Bronchial epithelial cell (primary cell): ENCODE results near the gene CHCHD4. TPM values are rescaled to one million over a fixed set of nuclear protein-coding genes. Genes with fewer than 3 reads are reported as not detected.

Experiments used
- DNase-seq: peaks from one replicate; pipeline ENCODE4 v3.0.0-alpha.2; 2010; ENCODE audit warnings: low read depth
- FAIRE-seq: peaks from 2 replicates; lab custom pipeline; 2011; peaks lifted over from hg19 to GRCh38; lab: Jason Lieb, UNC
- H3K27me3 ChIP-seq: 2 replicates; pipeline ENCODE4 v1.5.1; 2011; ENCODE audit warnings: low read length; ENCODE audit not compliant: control insufficient read depth, insufficient read depth
- H3K36me3 ChIP-seq: 2 replicates; pipeline ENCODE4 v1.5.1; 2011; ENCODE audit warnings: low read length; ENCODE audit not compliant: control insufficient read depth, insufficient read depth
- H3K4me3 ChIP-seq: 2 replicates; pipeline ENCODE4 v1.5.1; 2011; ENCODE audit warnings: mild to moderate bottlenecking, low read depth, low read length, control low read depth
- CTCF ChIP-seq: IDR thresholded peaks from 2 replicates; pipeline ENCODE4 v1.5.1; 2011; ENCODE audit warnings: mild to moderate bottlenecking, moderate library complexity, low read length, control low read depth, inconsistent platforms; ENCODE audit not compliant: insufficient read depth, severe bottlenecking
- total RNA-seq: library from RNA; depleted of rRNA; stranded (reverse); fragments of >200 nt; gene quantifications from 2 replicates; pipeline ENCODE4 v1.2.1, GENCODE V29; 2014

CHCHD4 gene
- total RNA-seq, 1 donor from 2014 or later: 32.1 TPM

GRCh38 chr3:14140668-14141067 lies 16.0 kb upstream of the CHCHD4 start:
- H3K36me3 ChIP-seq: peaks cover 22% of the 10 kb centered on the region
- DNase-seq (no peak), FAIRE-seq (no peak)
- H3K4me3 ChIP-seq: no peak overlapping the region
- no peak for TF ChIP-seq CTCF
- no peaks in the 10 kb centered on the region for H3K27me3 ChIP-seq

- Histone ChIP-seq H3K36me3 (peaks cover 26% of the 10 kb centered on the region), H3K27me3 (no peaks in the 10 kb centered on the region), H3K4me3 (no peak overlapping the region)
- TF ChIP-seq CTCF: no peak
- DNase-seq (no peak), FAIRE-seq (no peak)
Measured at GRCh38 chr3:14139771-14140170, 15.1 kb upstream of the CHCHD4 start.

GRCh38 chr3:14138878-14139655 lies 14.4 kb upstream of the CHCHD4 start:
- FAIRE-seq: no peak
- Histone ChIP-seq H3K4me3 (no peak overlapping the region), H3K36me3 (peaks cover 32% of the 10 kb centered on the region), H3K27me3 (no peaks in the 10 kb centered on the region)
- DNase-seq: no peak
- no peak for TF ChIP-seq CTCF

- no peak for TF ChIP-seq CTCF
- H3K27me3 ChIP-seq: no peaks in the 10 kb centered on the region
- no peak for DNase-seq
- no peak overlapping the region for H3K4me3 ChIP-seq
- peaks cover 37% of the 10 kb centered on the region for H3K36me3 ChIP-seq
- no peak for FAIRE-seq
Measured at GRCh38 chr3:14138109-14138877, 13.6 kb upstream of the CHCHD4 start.

- no peaks in the 10 kb centered on the region for H3K27me3 ChIP-seq
- FAIRE-seq: no peak
- DNase-seq: peak; percentile 65
- H3K4me3 ChIP-seq: no peak overlapping the region
- TF ChIP-seq CTCF: no peak
- peaks cover 42% of the 10 kb centered on the region for H3K36me3 ChIP-seq
Measured at GRCh38 chr3:14137445-14137844, 12.8 kb upstream of the CHCHD4 start.
